OCI-LY1 (cell line): ENCODE results near the gene NR1H2.

Experiments used
- CTCF ChIP-seq: fragments of 200-600 bp; sonication (generic), shearing (Covaris generic); IDR thresholded peaks from 2 replicates; pipeline ENCODE4 v1.5.1; 2017; ENCODE audit warnings: mild to moderate bottlenecking, antibody characterized with exemption, low read length, moderate library complexity, mixed read lengths
- EZH2 ChIP-seq: fragments of 200-600 bp; sonication (generic), shearing (Covaris generic); IDR thresholded peaks from 2 replicates; pipeline ENCODE4 v1.8.0; 2017; ENCODE audit warnings: borderline replicate concordance, mixed run types, mild to moderate bottlenecking, antibody characterized with exemption, low read length, moderate library complexity, mixed read lengths

GRCh38 chr19:50349277-50350057, 26.8 kb upstream of the NR1H2 start:
- TF ChIP-seq CTCF (peak; percentile 66), EZH2 (no peak)
